Measurements from ENCODE around the gene PUM2. TPM values are rescaled to one million over a fixed set of nuclear protein-coding genes. Genes with fewer than 3 reads are reported as not detected.

PUM2 gene
- total RNA-seq, 1 experiment from 2014 or later = 105 TPM

DNA sequence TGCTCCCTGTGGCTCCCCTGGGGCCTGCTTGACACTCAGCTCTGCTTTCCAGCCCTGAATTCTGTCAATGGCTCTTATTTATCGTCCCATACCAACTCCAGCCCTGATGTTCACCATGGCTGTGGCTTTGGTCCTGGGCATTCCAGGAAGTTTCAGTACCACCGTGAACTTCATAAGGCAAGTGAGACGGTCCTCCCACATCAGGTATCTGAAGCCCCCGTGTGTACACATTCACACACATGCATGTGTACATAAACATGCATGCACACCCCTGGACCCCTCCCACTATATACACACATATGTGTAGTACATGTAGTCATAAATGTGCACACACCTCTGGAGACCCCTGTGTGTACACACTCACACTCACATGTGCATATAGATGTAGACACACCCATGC, 43.3 kb upstream of the PUM2 start:
- no peak overlapping the region for H2AFZ ChIP-seq (ENCODE audit: low read depth, low read length, poor library complexity, severe bottlenecking)
- no peaks in the 10 kb centered on the region for H3K27me3 ChIP-seq (ENCODE audit: insufficient read depth, low read length)
- H3K9ac ChIP-seq (ENCODE audit: low read length) = no peak overlapping the region
- intact Hi-C loops (cut with micrococcal nuclease) = no loop called here
- CTCF ChIA-PET = no interaction called here
- no peak overlapping the region for H3K4me2 ChIP-seq (ENCODE audit: low read length)
- H3K27ac ChIP-seq (ENCODE audit: low read depth, low read length) = no peak overlapping the region
- no peaks in the 10 kb centered on the region for H3K36me3 ChIP-seq (ENCODE audit: control insufficient read depth in 1 of 2, insufficient read depth in 2 of 2, low read length in 2 of 2)
- TF ChIP-seq, protein P1, sequence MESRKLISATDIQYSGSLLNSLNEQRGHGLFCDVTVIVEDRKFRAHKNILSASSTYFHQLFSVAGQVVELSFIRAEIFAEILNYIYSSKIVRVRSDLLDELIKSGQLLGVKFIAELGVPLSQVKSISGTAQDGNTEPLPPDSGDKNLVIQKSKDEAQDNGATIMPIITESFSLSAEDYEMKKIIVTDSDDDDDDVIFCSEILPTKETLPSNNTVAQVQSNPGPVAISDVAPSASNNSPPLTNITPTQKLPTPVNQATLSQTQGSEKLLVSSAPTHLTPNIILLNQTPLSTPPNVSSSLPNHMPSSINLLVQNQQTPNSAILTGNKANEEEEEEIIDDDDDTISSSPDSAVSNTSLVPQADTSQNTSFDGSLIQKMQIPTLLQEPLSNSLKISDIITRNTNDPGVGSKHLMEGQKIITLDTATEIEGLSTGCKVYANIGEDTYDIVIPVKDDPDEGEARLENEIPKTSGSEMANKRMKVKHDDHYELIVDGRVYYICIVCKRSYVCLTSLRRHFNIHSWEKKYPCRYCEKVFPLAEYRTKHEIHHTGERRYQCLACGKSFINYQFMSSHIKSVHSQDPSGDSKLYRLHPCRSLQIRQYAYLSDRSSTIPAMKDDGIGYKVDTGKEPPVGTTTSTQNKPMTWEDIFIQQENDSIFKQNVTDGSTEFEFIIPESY (IDR thresholded peaks at IDR 0.05; ENCODE audit: extremely low read depth, insufficient replicate concordance, low read length) = no peak
- no peak for TF ChIP-seq POLR2AphosphoS5 (IDR thresholded peaks at IDR 0.05; ENCODE audit: low read depth, low read length)
- TF ChIP-seq YY1 (IDR thresholded peaks at IDR 0.05; ENCODE audit: extremely low read depth, insufficient replicate concordance, low read depth, low read length) = no peak
- no peak for TF ChIP-seq TCF7L2 (IDR thresholded peaks at IDR 0.05; ENCODE audit: borderline replicate concordance, extremely low read depth, insufficient read depth, insufficient read length)
- TF ChIP-seq EZH2 (IDR thresholded peaks at IDR 0.05) = no peak
- no peak for TF ChIP-seq POLR2A (IDR thresholded peaks at IDR 0.05; ENCODE audit: borderline replicate concordance, extremely low read depth, insufficient read depth, insufficient read length)
- TF ChIP-seq CTCF (IDR thresholded peaks at IDR 0.05 in 2 of 3, conservative IDR thresholded peaks at IDR 0.05 in 1 of 3; ENCODE audit: borderline replicate concordance in 1 of 3, insufficient read depth in 1 of 3, low read depth in 2 of 3, low read length in 2 of 3) = no peak
- no peak for TF ChIP-seq ELF1 (IDR thresholded peaks at IDR 0.05; ENCODE audit: borderline replicate concordance, low read depth)
- TF ChIP-seq SIN3A (IDR thresholded peaks at IDR 0.05; ENCODE audit: low read depth) = no peak
- no peak for TF ChIP-seq SP1 (IDR thresholded peaks at IDR 0.05; ENCODE audit: low read depth)
- no peak for TF ChIP-seq EZH2phosphoT487 (IDR thresholded peaks at IDR 0.05; ENCODE audit: borderline replicate concordance)
- TF ChIP-seq REST (IDR thresholded peaks at IDR 0.05; ENCODE audit: low read depth) = no peak
- no peak for TF ChIP-seq RAD21 (IDR thresholded peaks at IDR 0.05; ENCODE audit: low read depth)
- TF ChIP-seq ZNF274 (IDR thresholded peaks at IDR 0.05; ENCODE audit: low read depth, low read length) = no peak
- no peak for TF ChIP-seq JUND (IDR thresholded peaks at IDR 0.05)
- H3K9me3 ChIP-seq (ENCODE audit: control insufficient read depth in 1 of 2, insufficient read depth in 1 of 2, low read depth in 1 of 2, low read length in 2 of 2) = no peaks in the 10 kb centered on the region
- BruUV-seq (replicated peaks) = no TSS peak
- no peak overlapping the region for H3K4me3 ChIP-seq (replicated peaks in 1 of 2; ENCODE audit: low read depth in 1 of 2, low read length in 2 of 2)
- H3K9me2 ChIP-seq (ENCODE audit: insufficient read depth) = no peaks in the 10 kb centered on the region
- POLR2A ChIA-PET = no interaction called here
- H3K4me1 ChIP-seq (ENCODE audit: control insufficient read depth in 1 of 2, insufficient read depth in 2 of 2, low read length in 2 of 2) = peaks cover 0 to 13% of the 10 kb centered on the region in 2 experiments; a peak in 2 of 4 replicates
- no peaks in the 10 kb centered on the region for H3K79me2 ChIP-seq (ENCODE audit: insufficient read depth, low read length)
- no peaks in the 10 kb centered on the region for H4K20me1 ChIP-seq (ENCODE audit: insufficient read depth)
- no peak for DNase-seq (ENCODE audit: low read depth, low spot score)
- ATAC-seq = no peak
- RAD21 ChIA-PET (ENCODE audit: low non-redundant PET in 1 of 2, low total read pairs in 2 of 2, uncharacterized antibody in 2 of 2, unreplicated experiment in 2 of 2) = no interaction called here

Data from HCT116 (cell line).